HPDE6-E6E7 (cell line): Measurements from ENCODE around the gene NFIA.

ENCODE experiments used
- DNase-seq: peaks from one replicate; pipeline ENCODE4 v3.0.0; 2011; ENCODE audit warnings: missing footprints; ENCODE audit errors: extremely low spot score

Gene NFIA

DNA sequence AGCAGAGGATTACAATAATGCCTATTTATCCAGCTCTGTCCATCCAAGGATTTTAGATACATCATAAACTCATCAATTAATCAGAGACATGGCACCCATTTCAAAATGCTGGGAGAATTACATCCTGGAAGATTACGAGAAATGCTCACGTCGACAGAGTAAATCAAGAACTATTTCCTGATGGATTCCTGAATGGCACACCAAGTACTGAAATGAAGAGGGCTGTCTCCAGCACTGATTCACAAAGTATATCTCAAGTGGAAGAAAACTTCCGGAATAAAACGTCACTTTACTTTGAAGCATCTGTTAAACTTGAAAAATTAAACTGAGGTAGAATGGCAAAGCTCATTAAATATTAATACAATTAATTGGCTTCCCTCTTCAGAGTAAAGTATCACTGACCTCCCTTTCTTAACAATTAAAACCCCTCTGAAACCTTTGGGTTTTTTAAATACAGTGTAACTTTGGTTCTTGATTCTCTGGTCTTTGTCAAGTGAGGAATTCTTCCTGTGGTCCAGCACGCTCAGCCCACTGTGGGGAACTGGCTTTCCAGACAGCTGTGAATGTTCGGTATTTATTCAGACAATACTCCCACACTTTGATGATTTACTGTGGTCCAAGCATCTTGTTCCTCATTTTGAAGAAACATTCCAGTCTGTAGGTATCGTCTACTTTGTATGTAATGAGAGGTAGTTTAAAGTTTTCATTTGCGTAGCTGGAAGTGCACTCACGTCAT lies 288.0 kb downstream of the NFIA start:
- DNase-seq, result no peak

- DNase-seq, result no peak
These were observed 288.5 kb downstream of the NFIA start for GRCh38 chr1:61370913-61371279.

DNA sequence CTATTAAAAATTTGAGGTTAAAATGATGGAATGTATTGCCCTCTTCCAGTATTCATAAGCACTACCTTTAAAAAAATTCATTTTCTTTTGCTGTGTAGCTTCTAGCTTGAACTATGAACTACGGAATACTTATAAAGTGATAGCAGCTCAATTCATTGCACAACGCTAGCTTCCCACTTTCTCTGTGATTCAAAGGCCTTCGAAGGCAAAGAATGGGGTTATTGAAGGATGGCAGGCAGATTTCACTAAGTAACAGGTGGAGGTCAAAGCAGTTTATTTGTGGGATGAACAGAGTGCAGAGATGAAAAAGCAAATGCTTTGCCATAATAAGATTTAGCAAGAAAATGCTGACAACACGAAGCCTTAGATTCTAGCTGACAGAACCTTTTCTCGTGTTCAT lies 290.6 kb downstream of the NFIA start:
- no peak for DNase-seq

- DNase-seq, result no peak
These were observed 291.8 kb downstream of the NFIA start for GRCh38 chr1:61374156-61374555.

- no peak for DNase-seq
These were observed 292.9 kb downstream of the NFIA start for GRCh38 chr1:61375082-61375880.

- DNase-seq, result no peak
These were observed 293.8 kb downstream of the NFIA start for GRCh38 chr1:61376151-61376550.

DNA sequence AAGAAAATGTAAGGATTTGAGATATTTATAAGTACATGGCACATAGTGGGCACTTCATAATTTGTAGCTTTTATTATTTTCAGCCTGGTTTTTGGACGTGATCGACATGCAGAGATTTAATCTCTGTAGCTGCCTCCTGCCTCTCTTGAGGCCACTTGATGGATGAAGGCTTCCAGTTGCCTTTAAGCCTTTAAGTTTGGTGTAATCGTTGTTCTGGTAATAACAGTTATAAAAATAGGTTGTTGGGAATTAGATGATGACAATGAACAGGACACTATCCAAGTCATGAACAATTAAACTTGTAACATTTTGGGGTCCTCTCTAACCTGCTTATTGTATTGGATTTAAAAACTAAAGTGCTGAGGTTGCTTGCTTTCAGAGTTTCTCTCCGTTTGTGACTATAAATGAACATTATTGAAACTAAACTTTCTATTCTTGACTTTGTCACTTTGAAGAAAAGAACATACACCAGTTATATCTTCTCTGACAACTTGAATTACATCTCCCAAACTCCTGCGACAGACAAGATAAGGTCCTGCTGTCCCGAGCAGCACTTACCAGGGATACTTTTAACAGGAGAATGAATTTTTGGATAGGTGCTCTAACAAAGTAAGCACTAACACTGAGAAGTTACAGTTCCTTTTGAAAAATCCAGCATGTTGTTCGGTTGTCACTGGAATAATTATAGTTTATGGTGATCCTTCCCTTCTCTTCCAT lies 295.0 kb downstream of the NFIA start:
- no peak for DNase-seq

GRCh38 chr1:61378494-61379180 lies 296.3 kb downstream of the NFIA start:
- DNase-seq, result no peak

- no peak for DNase-seq
These were observed 297.3 kb downstream of the NFIA start for GRCh38 chr1:61379693-61380092.

DNA sequence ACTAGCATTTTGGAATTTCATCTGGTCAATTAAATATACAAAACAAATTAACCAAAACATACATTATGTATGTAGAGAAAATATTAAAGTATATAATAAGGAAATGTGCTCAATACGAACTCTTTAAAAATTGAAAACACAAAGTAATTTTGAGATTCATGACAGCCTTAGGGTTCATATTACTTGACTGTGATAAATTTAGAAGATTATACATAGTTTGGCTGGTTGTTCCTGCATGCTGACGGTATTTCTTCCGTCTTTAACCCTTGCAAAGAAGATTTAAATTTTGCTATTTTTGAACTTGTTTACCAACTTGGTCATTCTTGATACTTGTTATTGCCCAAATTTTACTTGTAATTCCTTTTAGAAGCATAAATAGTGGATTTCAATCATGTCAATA lies 298.2 kb downstream of the NFIA start:
- no peak for DNase-seq

- DNase-seq, result no peak
These were observed 304.0 kb downstream of the NFIA start for GRCh38 chr1:61386323-61386722.

DNA sequence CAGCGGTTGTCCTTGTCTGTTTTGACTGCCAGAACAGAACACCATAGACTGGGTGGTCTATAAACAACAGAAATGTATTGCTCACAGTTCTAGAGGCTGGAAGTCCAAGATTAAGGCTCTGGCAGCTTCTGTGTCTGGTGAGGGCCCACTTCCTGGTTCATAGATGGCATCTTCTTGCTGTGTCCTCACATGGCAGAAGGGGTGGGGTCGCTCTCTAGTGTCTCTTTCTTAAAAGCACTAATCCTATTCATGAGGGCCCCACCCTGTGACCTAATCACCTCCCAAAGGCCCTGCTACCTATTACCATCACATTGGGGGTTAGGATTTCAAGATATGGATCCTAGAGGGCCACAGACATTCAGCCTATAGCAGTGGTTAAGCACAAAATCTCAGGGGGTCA lies 304.4 kb downstream of the NFIA start:
- no peak for DNase-seq

- no peak for DNase-seq
These were observed 305.5 kb downstream of the NFIA start for GRCh38 chr1:61387829-61388228.

GRCh38 chr1:61388566-61388965 lies 306.2 kb downstream of the NFIA start:
- DNase-seq, result no peak

- DNase-seq, result no peak
These were observed 307.0 kb downstream of the NFIA start for GRCh38 chr1:61389194-61389925.

DNA sequence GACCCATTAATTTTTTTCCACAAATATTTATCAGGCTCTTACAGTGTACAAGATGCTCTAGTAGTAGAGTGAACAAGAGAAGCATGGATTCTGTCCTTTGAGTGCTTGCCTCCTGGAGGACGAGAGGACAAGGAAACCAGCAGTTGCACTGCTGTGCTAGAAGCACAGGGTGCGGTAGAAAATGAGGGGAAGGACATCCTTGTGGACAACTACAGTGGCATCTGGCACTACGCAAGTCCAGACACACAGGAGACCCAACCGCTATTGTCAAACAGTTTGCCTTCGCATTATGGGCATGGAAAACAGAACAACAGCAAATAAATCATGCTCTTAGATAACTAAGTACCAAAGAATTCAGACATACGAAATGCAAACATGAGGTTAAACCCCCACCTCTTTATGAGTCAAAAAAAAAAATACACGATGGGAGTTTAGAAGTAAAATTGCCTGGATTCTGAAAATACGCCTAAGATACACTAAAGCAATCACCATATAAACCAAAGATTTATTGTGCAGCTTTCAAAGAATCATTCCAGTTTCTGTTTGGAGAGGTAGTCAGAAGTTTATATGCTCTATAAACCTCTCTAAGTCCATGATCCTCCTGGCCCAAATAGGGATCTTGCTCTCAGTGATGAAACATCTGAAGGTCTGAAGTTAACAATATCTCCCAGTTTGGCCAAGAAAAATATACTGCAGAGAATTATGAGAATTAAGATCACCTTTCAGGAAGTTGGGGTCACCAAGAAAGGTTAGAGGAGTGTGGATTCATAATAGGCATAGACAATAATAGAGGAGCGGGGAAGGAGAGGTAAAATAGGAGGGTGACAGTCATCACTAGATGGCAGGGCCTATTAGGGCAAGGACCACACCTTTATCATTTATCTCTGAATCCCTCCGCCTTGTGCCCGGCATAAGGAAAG lies 307.8 kb downstream of the NFIA start:
- DNase-seq, result no peak

- DNase-seq, result no peak
These were observed 309.4 kb downstream of the NFIA start for GRCh38 chr1:61391730-61392129.

DNA sequence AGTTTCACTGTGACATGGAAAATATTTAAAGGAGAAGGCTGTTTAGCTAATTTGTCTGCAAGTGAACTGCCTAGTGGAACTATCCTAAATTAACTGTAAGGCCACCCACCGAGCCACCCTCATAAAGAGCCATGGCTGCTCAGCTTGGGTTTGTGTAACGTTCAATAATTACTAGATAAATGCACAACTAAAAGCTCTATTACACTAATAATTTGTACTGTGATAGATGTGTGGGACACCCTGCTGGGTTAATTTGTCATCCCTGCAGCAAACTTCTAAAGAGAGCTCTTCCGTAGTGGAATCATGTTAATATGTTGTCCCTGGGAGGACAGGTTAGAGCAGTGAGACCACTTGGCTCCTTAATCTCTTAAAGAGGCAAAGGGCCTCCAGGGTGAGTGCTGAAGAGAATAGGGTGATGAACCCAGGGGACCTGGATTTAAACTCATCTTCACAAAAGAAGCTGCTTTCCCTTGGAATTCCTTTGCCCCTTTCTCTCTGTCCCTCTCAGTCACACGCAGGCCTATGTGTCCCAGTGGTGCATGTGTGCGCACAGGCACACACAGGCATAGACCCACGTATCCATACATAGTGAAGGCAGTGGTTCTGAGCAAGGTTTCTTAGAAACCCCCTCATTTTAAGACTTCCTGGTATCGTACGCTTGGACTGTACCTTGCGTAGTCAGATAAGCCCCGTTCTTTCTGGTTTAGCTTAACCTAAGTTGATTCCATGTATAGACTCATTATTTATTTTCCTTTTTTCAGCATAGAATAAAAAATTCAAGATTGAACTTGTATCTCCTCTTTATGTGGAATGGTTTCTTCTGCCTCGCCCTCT lies 310.3 kb downstream of the NFIA start:
- DNase-seq, result no peak

- DNase-seq, result no peak
These were observed 311.2 kb downstream of the NFIA start for GRCh38 chr1:61393575-61393974.
